Testis (tissue), 2 donors: ENCODE data around the gene TACC2.

Experiments
- POLR2A ChIP-seq: fragments of 450-650 bp; IDR thresholded peaks from one replicate; pipeline ENCODE4 v1.6.1; 2017; ENCODE audit warnings: antibody characterized with exemption, mild to moderate bottlenecking, moderate library complexity
- TF ChIP-seq, protein P1 (sequence below), 3 experiments: fragments of 450-650 bp in 2 of 3; fragments of 200-600 bp in 1 of 3; sonication (generic) in 1 of 3; IDR thresholded peaks; one replicate each; pipeline ENCODE4 v1.5.1; 2016 to 2019; ENCODE audit warnings: antibody characterized with exemption in 3 of 3, mild to moderate bottlenecking in 2 of 3, moderate library complexity in 1 of 3

DNA sequence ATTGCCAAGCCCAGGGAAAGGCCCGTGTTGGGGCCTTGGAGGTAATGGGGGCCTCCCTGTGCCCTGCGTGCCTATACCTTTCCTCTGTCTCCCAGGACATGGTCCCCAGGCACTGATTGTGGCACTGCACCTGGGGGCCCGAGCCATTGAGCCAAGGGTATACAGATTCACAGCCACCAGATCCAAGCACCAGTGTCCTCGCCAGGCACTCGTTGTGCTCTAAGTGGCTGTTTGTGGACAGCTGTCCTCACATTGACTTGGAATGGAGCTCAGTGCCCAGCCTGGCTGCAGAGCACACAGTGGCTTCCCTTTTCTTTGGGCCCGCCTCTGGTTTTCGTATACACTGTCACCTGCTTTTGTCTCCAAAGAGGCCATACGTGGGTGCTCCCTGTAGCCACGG, 210.1 kb downstream of the TACC2 start:
- TF ChIP-seq, protein P1, sequence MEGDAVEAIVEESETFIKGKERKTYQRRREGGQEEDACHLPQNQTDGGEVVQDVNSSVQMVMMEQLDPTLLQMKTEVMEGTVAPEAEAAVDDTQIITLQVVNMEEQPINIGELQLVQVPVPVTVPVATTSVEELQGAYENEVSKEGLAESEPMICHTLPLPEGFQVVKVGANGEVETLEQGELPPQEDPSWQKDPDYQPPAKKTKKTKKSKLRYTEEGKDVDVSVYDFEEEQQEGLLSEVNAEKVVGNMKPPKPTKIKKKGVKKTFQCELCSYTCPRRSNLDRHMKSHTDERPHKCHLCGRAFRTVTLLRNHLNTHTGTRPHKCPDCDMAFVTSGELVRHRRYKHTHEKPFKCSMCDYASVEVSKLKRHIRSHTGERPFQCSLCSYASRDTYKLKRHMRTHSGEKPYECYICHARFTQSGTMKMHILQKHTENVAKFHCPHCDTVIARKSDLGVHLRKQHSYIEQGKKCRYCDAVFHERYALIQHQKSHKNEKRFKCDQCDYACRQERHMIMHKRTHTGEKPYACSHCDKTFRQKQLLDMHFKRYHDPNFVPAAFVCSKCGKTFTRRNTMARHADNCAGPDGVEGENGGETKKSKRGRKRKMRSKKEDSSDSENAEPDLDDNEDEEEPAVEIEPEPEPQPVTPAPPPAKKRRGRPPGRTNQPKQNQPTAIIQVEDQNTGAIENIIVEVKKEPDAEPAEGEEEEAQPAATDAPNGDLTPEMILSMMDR (IDR thresholded peaks at IDR 0.05), result no peak
- no peak for TF ChIP-seq POLR2A
